NCI-H1417 (cell line): Measurements from ENCODE around the gene PEMT.
A peak's percentile ranks its signal among the peaks of the same experiment; 100 is the strongest.
"Not testable (repeated sequence)": the region's sequence is repeated elsewhere in the genome, so short reads cannot be mapped to it uniquely, and the experiment has no call there.

Source experiments
- DNase-seq, 3 experiments: peaks; one replicate each; lab custom pipeline; 2025; lab: John Stamatoyannopoulos, UW

PEMT gene

GRCh38 chr17:17487998-17488397, 103.5 kb downstream of the PEMT start:
- DNase-seq = no peak

- DNase-seq = not testable (repeated sequence)
These were observed 105.1 kb downstream of the PEMT start for GRCh38 chr17:17486416-17486815.

DNA sequence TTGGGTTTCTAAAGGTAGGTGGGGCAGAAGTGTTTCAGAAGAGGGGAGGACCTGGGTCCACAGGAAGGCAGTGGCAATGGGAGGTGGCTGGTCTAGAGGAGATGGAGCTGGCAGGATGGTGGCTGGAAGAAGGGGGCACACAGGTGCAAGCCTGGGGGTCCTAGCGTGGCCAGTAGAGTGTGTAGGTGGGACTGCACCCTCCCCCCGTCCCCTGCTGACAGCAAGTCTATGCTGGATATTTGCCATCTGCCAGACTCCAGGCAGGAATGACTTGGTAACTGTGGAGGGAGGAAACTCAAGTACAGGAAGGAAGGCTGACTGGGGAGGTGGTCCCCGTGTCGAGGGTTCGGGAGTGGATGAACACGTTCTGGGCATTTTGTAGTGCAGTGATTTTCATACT, 106.1 kb downstream of the PEMT start:
- no peak for DNase-seq

DNA sequence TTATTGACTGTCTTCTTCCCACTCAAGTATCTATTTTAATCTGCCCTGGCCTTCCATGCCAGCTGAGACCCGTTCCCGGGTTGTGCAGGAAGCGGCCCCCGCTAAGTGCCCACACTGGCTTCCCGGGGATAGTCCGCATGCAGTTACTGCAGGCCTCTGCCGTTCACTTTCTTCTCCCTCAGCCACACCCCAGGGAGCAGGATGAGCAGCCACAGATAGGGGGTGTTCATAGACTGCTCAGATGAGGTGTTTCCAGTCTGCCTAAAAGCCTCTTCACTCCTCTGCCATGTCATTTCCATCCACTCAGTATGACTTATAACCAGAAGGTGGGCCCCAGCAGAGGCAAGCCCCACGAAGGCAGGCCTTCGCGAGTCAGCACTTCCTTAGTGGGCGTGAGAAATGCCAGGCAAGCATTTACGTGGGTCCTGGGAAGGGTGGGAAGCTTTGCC, 107.0 kb downstream of the PEMT start:
- no peak for DNase-seq

GRCh38 chr17:17481860-17482259, 109.6 kb downstream of the PEMT start:
- no peak for DNase-seq

- DNase-seq = no peak
These were observed 110.8 kb downstream of the PEMT start for GRCh38 chr17:17480593-17481148.

- no peak for DNase-seq
These were observed 112.3 kb downstream of the PEMT start for GRCh38 chr17:17479209-17479608.

DNA sequence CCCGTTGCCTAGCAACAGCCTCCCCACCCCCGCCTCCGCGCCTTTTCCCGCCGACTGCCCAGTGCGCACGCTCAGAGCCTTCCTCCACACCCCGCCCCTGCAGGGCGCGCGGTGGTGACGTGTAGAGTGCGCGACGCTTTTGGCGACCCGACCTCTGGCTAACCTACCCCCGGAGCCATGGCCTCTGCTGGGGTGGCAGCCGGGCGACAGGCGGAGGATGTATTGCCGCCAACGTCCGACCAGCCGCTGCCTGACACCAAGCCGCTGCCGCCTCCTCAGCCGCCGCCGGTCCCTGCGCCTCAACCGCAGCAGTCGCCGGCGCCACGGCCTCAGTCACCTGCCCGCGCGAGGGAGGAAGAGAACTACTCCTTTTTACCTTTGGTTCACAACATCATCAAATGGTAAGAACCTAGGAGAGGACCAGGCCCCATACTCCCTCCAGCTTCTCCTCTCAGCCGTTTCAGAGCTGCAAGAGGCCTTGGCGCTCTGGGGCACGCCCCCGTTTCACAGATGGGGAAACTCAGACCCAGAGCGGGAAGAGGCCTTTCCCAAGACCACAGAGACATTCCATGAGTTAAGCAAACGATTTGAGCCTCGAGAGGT, 114.5 kb downstream of the PEMT start, which contains the start of gene MED9:
Gene MED9, plus strand, starts transcription at position 136 of the 603 bp plus-strand sequence. Its CDS starts 42 bp downstream, at position 178.
- peak; percentile 85 to 90 (median 88) for DNase-seq

DNA sequence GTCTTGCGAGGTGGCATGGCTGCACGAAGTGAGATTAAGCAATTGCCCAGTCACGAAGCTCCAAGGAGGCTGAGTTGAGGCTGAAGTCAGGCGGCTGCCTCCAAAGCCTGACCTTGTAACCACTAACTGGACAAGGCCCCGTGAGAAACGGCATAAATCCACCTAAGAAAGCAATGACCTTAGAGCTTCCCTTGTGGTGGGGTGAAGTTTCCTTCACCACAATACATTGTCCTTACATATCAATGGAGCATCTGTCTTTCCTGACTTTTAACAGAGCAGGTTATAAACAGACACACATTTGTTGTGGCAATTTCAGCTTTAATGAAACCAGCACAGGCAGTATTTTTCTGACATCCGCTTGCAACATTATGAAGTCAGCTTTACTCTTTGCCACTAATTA, 117.2 kb downstream of the PEMT start:
- DNase-seq = no peak

- DNase-seq = peak in 1 of 3 experiments; percentile 17
These were observed 119.1 kb downstream of the PEMT start for GRCh38 chr17:17472333-17472920.

GRCh38 chr17:17469996-17470395, 121.5 kb downstream of the PEMT start:
- DNase-seq = no peak

- DNase-seq = no peak
These were observed 122.2 kb downstream of the PEMT start for GRCh38 chr17:17469358-17469757.

DNA sequence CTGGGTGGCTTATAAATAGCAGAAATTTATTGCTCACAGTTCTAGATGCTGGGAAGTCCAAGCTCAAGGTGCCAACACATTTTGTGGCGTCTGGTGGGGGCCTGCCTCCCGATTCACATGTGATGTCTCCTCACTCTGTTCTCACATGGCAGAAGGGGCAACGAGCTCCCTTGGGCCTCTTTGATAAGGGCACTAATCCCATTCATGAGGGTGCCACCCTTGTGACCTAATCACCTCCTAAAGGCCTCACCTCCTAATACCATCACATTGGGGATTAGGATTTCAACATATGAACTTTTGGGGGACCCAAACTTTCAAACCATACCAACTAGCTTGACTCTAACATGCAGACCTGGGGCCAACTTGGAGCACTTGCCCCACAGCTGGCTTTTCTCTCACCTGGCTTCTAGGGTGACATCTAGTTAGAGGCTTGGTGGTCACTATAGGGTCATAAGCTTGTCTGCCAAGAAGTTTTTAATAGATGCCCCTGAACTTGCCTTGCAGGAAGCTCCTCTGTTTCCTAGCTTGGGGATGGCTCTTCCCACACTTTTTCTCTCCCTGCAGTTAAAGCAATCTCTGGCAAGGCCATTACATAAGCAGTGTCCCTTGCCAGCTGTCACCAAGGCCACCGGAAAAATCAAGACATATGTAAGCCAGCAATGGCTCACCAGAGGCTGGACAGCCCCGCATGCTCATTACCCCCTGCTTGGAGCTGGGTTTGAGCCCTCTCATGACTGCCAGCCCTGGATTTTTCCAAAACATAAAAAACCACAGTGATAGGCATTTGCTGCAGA, 123.1 kb downstream of the PEMT start:
- DNase-seq = no peak

DNA sequence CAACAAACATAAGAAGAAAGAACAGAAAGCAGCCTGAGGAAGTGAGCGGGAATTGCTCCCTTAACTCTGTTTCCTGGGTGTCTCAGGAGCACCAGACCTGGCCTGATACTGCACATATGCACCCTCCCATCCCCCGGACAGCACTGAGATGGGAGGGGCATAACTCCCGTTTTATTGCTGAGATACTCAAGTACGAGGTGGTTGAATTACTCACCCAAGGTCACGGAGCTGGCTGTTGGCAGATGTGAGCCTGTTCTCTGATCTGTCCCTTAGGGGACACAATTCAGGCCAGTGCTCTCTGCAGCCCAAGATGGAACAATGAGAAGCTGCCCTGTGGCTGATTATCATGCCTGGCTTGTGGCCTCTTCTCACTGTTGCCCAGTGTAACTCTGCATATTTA, 123.8 kb downstream of the PEMT start:
- peak in 1 of 3 experiments; percentile 30 for DNase-seq

DNA sequence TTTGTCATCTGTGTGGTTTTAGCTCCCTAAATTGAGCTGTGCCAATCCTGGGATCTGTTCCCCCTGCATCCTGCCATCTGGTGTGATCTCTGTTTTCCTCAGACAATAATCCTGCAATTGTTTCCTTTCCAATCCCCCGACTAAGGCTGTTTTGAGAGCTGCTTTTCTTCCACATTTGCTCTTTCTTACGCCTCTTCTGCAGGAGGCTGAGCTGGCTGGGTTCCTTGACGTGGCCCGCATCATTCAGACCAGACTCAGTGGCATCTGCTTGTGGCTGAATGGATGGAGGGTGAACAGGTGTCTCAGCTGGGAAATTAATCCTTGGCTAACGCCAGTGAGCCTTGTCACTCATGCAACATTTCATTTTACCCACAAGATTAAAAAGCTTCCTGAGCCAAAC, 124.5 kb downstream of the PEMT start:
- DNase-seq = no peak

GRCh38 chr17:17466511-17466910, 125.0 kb downstream of the PEMT start:
- DNase-seq = no peak

GRCh38 chr17:17465878-17466277, 125.6 kb downstream of the PEMT start:
- DNase-seq = not testable (repeated sequence)

DNA sequence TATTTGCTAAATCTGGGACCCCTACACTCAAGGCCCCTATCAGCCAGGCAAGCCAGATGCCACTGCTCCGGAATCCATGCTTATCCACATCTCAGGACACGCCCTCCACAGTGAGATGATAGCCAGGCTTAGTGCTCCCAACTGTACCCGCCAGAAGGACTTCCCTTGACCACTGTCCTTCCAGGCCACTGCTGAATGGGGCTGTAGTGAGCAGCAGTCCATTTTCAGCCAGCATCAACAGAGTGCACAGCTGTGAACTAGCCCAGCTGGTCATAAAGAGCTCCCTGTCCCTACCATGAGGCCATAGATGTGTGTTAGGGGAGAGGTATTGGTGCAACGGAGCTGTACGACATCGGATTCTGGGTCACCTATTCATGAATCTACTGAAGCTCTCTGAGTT, 127.7 kb downstream of the PEMT start:
- no peak for DNase-seq

- DNase-seq = no peak
These were observed 129.3 kb downstream of the PEMT start for GRCh38 chr17:17462048-17462824.

DNA sequence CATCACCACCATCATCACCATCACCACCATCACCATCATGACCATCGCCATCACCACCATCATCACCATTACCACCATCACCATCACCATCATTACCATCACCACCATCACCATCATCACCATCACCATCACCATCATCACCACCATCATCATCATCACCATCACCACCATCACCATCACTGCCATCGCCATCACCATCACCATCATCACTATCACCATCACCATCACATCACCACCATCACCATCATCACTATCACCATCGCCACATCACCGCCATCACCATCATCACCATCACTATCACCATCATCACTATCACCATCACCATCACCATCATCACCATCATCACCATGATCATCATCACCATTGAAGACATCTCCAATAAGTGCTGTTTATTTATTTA, 131.5 kb downstream of the PEMT start:
- DNase-seq = no peak

- DNase-seq = no peak
These were observed 133.8 kb downstream of the PEMT start for GRCh38 chr17:17457680-17458079.

GRCh38 chr17:17456251-17456650, 135.3 kb downstream of the PEMT start:
- no peak for DNase-seq
